Tongue (tissue), 3 donors: ENCODE measurements around the gene SLC32A1. TPM values are rescaled to one million over a fixed set of nuclear protein-coding genes. Genes with fewer than 3 reads are reported as not detected.

ENCODE experiments used
- DNase-seq: peaks from one replicate; pipeline ENCODE4 v3.0.0-alpha.2; 2015
- small RNA-seq: library from RNA; depleted of rRNA; stranded (forward); fragments of <200 nt; gene quantifications from one replicate; pipeline ENCODE3, GENCODE V24; 2014; ENCODE audit warnings: low replicate concordance
- total RNA-seq: library from RNA; depleted of rRNA; stranded (reverse); fragments of >200 nt; gene quantifications from one replicate; pipeline ENCODE4 v1.2.3, GENCODE V29; 2014

Gene SLC32A1
- total RNA-seq, 1 donor from 2014 or later, result not detected

DNA sequence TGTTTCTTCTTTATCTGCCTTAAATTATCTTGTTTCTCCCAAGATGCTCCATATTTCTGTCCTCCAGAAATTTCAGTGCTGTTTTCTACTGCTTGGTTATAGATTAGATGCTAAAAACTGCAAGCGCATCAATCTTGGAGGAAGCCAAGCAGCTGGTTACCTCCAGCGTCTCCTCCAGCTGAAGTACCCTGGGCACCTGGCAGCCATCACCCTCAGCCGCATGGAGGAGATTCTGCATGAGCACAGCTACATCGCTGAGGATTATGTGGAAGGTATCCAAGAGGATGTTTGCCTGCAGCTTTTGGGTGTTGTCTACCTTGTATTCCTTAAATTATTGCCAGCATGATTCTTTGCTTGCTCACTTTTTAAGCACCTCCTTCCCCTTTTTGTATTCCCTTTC lies 27.7 kb downstream of the SLC32A1 start:
- no peak for DNase-seq

GRCh38 chr20:38754924-38755323 lies 30.6 kb downstream of the SLC32A1 start:
- no peak for DNase-seq

DNA sequence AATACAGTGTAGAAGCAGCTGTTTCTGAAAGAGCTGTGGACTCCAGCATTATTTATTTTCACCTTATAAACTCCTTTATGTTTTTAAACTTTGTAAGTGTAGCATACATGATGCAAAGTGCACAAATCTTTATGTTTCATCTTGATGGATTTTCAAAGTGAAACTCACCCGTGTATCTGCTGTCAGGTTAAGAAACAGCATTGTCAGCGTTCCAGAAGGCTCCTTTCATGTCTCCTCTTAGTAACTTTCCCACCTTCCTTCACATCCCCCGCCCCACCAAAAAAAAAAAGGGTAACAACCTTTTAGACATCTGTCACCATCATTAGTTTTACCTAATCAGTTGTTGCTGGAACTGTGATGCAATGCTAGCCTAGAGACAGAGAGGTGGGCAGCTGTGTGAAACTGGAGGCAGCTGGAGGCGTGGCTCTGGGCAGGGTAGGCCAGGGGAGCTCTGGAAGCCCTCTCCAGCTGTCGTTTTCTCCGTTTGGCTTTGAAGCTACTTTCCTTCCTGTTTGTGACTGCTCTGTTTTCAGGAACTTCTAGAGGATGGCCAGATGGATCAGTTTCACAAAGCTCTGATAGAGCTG lies 31.1 kb downstream of the SLC32A1 start:
- DNase-seq, result peak; percentile 55

DNA sequence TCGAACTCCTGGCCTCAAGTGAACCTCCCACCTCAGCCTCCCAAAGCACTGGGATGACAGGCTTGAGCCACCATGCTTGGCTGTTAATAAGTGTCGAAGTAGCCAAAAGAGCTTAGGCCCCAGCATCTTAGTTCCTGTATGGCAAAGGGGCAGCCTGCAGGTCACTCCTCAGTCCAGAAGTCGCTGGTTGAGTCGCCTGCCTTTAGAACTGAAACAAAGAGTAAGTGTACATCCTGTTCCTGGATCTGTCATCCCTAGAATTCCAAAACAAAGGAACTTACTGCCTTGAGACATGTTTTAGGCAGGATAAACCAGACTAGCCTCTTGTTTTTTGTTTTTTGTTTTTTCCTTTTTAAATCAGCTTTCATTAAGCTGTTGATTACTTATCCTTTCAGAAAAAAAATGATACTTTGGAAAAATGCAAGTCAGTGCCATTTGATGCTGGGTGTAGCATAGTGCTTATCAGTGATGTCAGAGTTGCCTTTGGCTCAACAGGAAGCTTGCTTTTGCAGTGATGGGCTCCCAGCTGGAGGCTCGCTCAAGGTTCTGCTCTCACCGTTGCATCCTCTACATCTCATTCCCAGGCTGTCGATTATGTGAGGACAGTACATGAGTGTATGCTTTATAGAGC lies 33.0 kb downstream of the SLC32A1 start:
- no peak for DNase-seq

DNA sequence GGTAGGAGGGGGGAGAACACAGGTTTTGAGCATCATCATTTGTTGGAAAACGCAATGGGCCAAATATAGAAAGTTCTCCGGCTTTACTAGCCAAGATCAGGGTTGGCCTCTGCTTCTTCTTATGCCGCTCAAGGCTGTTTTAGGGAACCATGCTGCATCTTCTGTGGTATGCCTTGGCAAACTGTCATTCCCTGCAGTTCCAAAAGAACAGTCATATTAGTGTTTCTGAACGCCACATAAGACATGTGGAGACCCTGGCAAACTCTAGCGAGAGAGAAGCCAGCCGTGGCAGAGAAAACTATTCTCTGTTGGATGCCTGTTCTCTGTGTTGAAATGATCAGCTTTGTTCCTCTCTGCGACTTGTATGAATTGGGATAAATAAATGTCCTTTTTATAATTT lies 34.8 kb downstream of the SLC32A1 start:
- no peak for DNase-seq

DNA sequence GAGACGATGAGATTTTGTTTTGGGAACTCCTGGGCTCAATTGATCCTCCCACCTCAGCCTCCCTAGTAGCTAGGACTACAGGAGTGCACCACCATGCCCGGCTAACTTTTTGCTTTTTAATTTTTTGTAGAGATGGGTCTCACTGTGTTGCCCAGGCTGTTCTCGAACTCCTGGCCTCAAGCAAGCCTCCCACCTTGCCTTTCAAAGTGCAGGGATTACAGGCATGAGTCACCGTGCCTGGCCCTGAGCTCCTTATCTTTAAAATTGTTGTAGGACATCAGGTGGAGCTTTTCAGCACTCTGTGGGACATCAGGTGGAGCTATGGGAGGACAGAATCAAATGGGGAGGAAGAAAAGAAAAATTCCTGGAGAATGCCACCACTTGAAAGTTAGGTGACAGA lies 36.7 kb downstream of the SLC32A1 start:
- DNase-seq, result no peak

DNA sequence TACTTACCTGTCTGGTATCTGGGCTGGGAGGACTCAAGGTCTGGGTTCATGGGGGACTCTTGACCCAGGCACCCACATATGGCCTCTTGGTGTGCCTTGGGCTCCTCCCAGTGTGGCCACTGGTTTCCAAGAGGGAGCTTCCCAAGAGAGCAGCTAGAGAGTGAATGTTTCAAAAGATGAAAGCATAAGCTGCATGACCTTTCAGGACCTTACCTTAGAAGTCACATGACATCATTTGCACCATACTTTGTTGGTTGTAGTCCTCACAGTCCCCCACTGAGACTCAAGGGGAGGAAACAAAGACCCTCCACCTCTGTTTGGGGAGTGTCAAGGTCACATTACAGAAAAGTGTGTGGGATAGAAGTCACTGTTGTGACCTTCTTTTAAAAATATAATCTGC lies 37.9 kb downstream of the SLC32A1 start:
- no peak for DNase-seq

- no peak for DNase-seq
Measured at GRCh38 chr20:38763616-38764015, 39.3 kb downstream of the SLC32A1 start.

DNA sequence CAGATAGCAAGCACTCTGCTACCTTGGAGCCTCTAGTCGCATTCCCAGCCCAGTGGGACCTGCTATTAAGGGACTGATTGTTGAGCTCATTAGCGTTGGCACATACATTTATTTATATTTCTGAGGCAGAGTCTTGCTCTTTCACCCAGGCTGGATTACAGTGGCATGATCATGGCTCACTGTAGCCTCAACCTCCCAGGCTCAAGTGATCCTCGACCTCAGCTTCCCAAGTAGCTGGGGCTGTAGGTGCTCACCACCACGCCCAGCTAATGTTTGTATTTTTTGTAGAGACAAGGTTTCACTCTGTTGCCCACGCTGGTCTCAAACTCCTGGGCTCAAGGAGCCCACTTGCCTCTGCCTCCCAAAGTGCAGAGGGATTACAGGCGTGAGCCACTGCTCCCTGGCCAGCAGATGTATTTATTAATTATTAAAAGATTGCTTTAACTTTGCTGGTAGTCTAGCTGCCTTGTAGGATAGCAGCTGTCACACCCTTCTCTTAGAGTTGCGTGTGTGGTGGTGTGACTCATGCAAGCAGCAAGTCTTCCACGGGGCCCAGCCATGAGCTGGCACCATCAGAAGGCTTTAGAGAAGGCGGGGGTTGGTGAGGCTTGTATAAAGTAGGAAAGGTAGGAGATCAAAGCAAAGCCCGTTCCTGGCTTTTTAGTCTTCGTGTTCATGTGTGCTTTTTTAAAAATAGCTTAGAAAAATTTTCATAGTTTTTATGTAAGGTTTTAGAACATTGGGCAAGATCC lies 40.5 kb downstream of the SLC32A1 start:
- DNase-seq, result no peak

- no peak for DNase-seq
Measured at GRCh38 chr20:38766071-38766470, 41.8 kb downstream of the SLC32A1 start.

DNA sequence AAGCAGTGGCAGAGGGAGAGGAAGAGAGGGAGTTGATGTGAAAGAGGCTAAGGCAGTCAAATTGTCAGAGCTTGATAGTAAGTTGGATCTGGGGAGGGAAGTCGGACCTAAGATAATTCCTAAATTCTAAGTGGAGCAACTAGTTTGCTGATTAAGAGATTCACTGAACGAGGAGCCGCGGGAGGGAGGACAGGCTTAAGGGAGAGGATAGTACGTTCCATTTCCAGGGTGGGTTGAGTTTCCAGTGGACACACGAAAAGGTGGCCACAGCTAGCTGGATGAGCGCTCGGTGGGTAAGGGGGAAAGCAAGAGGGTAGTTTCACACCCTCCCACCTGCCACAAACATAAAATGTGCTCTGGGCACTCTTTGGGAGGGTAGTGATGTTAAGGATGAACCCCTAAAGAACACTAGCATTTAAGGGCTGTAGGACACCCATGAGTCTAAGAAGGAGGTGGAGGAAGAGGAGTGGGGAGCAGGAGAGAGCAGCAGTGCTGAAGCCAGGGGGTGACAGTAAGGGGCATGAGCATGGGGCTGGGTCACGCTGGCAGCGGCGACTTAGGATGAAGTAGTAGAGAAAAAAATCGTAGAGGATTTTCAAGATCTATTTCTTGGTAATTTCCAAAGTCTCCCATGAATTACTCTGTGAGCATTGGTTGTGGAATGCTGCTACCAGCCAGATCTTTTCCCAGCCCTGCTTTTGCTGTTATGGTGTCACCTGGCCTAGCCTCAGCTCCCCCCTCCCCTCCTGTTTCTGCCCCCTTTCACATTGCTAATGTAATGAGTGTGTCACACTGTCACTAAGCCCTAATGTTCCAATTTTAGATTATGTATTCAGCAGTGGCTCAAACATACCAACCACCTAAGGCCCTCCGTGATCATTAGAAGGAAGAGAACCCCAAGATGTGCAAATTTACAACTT lies 45.4 kb downstream of the SLC32A1 start:
- no peak for DNase-seq

DNA sequence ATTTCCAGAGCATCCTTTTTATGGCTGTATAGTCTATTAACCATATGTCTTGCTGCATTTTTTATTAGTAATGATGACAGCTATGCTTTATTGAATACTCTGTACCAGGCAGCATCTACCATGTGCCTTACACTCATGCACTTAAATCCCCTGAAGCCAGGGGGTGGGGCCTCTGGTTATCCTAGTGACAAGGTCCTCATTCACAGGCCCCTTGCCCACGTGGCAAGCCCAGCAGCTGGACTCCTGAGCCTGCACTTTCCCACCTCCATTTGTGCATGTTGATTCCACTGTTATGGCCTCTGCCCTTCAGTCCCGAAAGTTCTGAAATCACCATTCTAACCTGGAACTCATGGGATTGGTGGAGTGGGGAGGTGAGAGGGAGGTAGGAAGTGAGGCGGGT lies 46.3 kb downstream of the SLC32A1 start:
- no peak for DNase-seq

- no peak for DNase-seq
Measured at GRCh38 chr20:38770970-38771369, 46.7 kb downstream of the SLC32A1 start.

- no peak for DNase-seq
Measured at GRCh38 chr20:38771621-38772020, 47.3 kb downstream of the SLC32A1 start.

DNA sequence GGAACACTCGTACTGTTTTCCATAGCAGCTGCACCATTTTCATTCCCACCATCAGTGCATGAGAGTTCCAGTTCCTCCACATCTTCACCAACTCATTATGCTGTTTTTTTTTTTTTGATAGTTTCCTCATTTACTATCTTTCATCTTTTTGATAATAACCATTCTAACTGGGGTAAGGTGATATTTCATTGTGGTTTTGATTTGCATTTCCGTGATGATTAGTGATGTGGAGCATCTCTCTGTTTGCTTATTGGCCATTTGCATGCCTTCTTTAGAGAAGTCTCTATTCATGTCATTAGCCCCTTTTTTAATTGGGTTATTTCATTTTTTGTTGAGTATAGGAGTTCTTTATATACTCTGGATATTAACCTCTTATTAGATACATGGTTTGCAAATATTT lies 49.9 kb downstream of the SLC32A1 start:
- no peak for DNase-seq

GRCh38 chr20:38776363-38776762 lies 52.1 kb downstream of the SLC32A1 start:
- DNase-seq, result no peak

Small RNA genes lying within 50 kb of the gene (small RNA-seq; reads per million reads assigned to genes)
- not detected for gene RF00017

Other genes starting within 250 kb of the SLC32A1 start
- gene ADIG, start 143.3 kb upstream of the SLC32A1 start, total RNA-seq, result not detected
- 7.1 TPM for gene ARHGAP40, start 122.7 kb upstream of the SLC32A1 start, total RNA-seq
- 9.6 TPM for gene ACTR5, start 24.0 kb downstream of the SLC32A1 start, total RNA-seq
- gene PPP1R16B, start 81.2 kb downstream of the SLC32A1 start, total RNA-seq, result 4.6 TPM
- gene FAM83D, start 201.9 kb downstream of the SLC32A1 start, total RNA-seq, result 9.5 TPM
- gene DHX35, start 237.9 kb downstream of the SLC32A1 start, total RNA-seq, result 16.3 TPM